Hematopoietic multipotent progenitor cell treated with erythropoietin and hydrocortisone succinate and interleukin-3 and kit ligand, for 8 days (in vitro differentiated cells): ENCODE results near the gene HERC2.
A peak's percentile ranks its signal among the peaks of the same experiment; 100 is the strongest.
"Not testable (repeated sequence)": the region's sequence is repeated elsewhere in the genome, so short reads cannot be mapped to it uniquely, and the experiment has no call there.

Experiments used
- DNase-seq: peaks from one replicate; pipeline ENCODE4 v3.0.0-alpha.2; 2015

HERC2 gene

DNA sequence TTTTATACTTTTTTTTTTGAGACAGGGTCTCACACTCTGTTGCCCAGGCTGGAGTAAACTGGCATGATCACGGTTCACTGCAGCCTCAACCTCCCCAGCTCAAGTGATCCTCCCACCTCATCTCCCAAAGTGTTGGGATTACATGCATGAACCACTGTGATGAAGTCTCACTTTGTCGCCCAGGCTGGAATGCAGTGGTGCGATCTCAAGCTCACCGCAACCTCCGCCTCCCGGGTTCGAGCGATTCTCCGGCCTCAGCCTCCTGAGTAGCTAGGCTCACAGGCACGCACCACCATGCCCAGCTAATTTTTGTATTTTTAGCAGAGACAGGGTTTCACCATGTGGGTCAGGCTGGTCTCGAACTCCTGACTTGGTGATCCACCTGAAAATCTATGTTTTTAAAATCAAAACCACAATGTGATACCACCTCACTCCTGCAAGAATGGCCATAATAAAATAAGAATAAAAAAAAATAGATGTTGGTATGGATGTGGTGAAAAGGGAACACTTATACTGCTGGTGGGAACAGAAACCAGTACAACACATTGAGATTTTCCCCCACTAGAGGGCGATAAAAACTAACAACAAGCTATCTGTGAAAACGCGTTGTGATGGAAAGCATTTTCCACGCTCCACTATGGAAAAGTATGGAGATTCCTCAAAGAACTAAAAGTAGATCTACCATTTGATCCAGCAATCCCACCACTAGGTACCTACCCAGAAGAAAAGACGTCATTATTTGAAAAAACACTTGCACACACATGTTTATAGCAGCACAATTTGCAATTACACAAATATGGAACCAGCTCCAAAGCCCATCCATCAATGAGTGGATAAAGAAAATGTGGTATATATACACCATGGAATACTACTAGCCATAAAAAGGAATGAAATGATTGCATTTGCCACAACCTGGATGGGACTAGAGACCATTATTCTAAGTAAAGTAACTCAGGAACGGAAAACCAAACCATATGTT lies 196.0 kb downstream of the HERC2 start:
- peak; percentile 60 for DNase-seq

DNA sequence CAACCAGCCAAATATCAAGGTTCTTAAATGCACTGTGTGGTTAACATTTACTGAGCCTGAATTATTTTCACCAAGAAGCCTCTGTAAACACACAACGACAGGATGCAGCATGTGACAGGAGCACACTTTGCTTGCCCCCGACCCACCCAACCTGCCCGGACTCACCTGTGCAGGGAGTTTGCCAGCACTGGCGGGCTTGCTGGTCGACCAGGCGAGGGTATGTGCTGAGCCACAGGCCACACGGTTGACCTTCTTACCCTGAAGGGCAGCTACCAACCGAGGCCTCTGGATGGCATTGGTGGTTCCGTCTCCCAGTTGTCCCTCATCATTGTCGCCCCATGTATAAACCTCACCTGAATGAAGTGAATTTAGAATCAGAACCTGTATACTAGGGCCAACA lies 197.1 kb downstream of the HERC2 start:
- DNase-seq: no peak

DNA sequence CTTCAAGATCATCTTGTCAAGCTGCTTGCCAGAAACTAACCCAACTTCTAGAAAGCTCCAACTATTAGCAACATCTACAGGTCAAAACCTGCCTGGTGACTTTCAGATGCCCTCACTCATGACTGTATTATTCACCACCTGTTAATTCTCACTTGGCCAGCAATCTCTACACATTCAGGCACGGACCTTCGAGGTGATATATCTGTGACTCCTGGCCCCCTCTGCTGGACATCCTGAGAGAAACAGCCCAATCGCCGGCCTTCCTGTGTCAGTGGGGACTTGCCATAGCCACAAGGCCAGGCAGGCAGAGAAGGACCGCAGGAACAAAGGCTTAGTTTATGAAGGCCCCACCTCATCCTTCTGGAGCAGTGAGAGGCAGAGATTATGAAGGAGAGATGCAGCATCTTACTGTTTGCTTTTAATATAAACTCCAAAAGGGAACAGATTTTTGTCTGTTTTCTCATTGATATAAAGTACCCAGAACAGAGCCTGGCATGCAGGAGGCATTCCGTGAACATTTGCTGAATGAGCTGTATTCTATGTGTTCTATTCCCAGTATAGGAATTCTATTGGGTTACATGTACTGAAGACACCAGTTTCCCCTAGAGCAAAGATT lies 198.5 kb downstream of the HERC2 start:
- DNase-seq: peak; percentile 70

DNA sequence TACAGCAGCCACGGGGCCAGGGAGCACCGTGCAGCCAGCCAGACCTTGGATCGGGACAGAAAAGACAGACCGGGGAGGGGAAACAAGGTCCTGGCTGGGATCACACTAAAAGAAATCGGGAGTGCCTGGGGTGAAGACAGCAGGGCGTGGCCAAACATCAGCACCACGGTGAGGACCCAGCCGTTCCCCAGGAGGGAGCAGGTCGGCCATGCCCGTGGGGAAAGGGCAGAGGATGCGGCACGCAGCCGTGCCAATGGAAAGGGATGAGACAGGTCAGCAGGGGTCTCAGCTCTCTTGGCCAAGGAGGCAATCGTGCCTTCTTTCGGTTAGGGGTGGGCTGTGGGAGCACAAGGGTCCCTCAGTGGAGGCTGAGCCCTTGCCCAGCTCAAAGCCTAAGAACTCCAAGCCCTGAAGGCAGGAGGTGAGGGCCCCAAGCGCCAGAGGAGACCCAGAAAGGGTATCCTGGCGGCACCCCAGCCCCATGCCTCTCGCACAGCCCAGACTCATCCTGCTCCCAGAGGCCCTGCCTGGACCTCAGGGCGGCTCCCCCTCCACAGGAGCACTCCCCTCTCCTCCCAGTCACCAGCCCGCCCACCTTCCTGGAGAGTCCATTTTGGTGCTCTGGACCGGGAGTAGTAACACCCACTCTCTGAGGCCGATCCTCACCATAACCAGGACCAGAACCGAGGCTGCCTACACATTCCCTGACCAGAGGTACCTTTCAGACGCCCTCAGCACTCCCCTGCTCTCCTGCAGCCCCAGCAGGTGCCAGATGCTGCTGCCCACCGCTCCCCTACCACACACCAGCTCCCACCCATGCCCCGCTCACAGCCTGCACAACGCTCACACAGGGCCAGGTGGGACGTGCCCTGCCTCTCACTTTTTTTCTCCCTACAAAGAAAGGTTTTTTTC lies 199.7 kb downstream of the HERC2 start:
- no peak for DNase-seq

DNA sequence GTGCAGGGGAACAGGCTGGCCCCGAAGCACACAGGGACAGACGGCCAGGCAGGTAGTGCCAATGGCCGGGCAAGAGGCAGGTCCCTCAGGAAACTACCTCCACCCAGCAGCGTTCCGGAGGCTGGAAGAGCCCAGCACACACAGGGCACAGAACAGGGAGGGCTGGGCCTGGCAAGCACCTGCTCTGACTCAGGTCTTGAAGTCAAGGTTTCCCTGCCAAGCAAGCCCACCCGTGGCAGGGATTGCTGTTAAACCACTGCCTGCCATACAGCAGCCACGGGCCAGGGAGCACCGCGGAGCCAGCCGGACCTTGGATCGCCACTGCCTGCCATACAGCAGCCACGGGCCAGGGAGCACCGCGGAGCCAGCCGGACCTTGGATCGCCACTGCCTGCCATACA lies 200.4 kb downstream of the HERC2 start:
- not testable (repeated sequence) for DNase-seq

DNA sequence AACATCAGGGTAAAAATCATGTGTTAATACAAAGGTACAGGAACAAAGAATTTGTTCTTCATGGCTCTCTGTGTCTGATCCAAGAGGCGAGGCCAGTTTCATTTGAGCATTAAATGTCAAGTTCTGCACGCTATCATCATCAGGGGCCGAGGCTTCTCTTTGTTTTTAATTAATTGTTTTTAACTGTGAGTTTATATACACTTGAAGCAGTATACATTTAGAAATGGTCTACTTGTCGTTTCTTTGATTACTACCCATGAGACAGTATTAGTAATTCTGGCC lies 201.7 kb downstream of the HERC2 start:
- DNase-seq: no peak

DNA sequence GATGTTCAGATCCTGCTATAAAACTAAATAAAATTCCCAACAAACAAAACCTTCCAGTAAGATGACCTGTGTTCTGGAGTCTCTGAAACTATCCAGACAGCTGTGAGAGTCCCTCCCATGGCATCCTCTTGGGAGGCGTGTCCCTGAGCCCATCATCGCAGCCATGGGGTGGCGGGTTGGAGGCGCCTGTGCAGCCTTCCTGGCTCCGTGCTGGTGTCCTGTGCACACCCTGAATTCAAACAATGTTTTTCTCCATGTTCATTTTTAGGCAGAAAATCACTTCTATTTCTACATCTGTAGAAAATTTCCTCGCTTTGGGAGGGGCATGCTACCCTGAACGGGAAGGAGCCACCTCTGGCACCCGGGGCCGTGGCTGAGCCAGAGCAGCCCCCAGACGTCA lies 203.4 kb downstream of the HERC2 start:
- DNase-seq: no peak

DNA sequence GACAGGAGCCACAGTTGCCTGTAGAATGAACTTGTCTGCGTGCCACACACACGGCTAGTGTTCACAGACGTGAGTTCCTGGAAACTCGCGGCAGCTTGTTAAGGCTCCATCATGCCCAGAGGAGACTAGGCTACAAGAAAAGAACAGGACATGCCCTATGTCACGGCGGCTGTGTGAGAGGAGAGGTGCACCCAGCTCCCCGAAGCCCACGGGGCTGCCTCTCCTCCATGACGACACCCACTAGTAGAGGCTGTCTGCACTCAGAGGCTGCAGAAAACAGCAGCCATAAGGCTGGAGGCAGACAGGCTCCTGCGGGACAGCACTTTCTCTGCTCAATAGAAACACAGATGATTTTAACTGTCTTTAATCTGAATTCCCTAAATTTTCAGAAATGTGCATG lies 203.9 kb downstream of the HERC2 start:
- DNase-seq: no peak

DNA sequence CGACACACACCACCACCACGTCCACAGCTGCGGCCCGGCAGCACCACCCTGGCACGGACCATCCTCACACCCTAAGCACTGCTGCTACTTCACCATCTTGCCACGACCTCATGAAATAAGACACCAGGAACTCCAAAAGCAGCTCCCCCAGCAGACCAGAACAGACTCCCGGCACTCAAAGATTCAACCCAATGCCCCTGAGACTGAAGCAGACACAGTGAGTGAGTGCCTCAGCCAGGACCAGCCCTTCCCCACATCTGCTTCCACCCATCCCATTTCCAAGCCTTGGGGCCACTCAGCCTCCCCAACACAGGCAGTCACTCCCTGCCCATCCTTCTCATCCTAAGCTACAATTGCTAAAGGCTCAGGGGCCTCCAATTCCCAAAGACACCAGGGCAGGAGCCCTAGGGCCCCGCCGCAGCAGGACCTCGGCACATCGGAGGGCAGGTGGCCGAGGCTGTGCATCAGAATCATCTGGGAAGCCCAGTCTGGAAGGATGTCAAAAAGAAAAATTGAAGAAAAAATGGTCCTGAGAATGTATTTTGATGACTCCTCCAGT lies 204.5 kb downstream of the HERC2 start:
- DNase-seq: no peak

DNA sequence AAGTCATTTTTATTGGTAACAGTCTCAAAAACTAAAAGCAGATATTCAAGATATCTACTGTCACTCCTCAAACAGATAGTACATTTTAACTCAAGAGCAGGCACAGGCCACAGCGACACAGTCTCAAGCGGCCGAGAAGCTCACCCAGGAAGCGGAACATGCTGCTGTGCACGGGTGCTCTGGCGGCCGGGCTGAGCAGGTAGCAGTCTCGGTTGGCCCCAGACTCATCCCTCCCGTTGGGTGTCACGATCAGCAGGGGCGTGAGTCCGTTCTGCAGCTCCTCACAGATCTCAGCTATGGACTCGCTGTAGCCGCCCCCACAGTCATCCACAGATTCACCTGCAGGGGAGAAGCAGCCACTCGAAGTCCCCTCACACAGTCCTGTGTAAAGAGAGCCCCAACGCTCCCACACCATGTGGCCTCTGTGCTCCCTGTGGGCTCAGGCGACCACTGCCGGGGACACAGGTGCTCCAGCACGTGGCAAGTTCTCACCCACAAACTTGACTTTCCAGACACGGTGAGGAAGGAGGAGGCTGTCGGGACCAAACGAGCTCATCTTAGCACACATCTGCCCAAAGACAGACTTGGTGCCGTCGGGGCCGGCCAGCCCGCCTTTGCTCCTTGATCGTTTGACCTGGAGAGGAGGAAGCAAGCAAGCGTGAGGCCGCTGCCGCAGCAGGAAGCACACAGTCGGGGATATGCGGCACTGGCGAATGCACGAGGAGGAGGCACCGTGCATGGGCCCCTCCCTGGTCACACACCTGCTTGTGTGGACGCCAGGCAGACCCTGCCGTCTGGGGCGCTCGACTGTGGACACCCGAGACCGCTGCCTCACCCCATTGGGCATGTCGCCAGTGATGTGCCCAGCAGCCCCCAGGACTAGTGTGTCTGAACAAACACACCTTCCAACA lies 205.2 kb downstream of the HERC2 start:
- no peak for DNase-seq

DNA sequence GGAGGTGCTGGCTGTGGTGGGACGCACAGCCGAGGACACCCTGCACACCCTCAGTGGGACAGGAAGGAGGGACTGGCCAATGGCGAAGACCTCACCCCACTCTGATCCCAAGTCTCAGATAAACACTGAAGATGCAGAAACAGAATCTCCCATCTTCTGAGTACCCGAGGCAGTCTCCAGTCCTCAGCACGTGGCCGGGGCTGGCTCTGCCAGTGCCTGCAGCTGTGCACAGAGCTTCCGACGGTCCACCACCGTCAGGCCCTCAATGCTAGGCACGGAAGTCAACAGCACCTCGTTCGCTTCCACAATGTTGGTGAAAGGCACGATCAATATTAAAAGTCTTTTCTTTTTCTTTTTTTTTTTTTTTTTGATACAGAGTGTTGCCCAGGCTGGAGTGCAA lies 206.1 kb downstream of the HERC2 start:
- DNase-seq: no peak

DNA sequence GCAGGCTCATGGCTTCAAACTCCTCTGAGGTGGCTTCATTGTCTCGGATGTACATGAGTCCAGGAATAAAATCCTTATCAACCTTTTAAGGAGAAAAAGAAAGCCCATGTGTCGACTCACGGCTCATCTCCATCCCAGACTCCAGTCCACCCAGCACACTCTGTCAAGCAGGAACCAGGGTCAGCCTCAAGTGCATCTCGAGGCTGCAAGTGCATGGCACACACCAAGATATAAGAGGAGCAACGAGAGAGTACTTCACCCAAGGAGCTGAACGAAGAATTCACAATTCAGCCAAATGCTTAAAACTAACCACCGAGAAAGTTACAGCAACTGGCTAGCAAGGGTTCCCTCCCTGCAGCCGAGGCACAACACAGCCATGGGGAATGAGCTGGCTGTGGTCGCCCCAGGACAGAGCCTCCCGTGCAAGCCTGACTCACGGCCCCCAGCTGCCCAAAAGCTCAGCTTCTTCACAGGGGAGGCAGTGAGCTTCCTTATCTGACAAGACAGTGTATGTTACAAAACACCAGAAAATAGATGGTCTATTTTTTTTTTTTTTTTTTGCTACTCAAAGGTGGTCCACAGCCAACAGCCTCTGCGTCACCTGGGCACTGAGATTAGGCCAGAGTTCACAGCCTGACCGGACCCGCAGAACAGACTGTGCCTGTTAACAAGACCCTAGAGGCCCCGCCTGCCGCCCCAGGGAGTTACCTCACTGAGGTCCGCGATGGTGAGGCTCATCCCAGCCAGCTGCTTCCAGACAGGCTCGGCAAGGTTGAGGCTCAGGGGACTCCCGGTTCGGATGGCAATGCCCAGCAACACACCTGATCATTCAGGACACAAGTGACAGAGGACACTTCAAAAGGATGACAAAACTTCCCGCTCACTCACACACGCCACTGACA lies 207.0 kb downstream of the HERC2 start:
- no peak for DNase-seq

DNA sequence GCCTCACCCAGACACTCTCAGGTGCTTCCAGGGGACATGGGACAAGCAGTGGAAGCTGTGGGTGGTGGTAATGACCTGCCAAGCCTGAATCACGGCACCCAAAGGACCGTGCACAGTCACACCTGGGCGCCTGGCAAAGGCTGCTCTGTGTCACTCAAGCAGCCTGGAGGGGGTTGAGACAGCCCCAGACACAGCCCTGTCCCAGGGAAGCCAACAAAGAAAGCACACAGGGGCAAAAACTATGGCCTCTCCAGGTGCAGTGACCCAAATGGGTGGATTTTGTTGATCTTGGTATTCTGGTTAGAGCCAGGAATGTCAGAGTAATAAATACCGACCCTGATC lies 207.9 kb downstream of the HERC2 start:
- DNase-seq: no peak

DNA sequence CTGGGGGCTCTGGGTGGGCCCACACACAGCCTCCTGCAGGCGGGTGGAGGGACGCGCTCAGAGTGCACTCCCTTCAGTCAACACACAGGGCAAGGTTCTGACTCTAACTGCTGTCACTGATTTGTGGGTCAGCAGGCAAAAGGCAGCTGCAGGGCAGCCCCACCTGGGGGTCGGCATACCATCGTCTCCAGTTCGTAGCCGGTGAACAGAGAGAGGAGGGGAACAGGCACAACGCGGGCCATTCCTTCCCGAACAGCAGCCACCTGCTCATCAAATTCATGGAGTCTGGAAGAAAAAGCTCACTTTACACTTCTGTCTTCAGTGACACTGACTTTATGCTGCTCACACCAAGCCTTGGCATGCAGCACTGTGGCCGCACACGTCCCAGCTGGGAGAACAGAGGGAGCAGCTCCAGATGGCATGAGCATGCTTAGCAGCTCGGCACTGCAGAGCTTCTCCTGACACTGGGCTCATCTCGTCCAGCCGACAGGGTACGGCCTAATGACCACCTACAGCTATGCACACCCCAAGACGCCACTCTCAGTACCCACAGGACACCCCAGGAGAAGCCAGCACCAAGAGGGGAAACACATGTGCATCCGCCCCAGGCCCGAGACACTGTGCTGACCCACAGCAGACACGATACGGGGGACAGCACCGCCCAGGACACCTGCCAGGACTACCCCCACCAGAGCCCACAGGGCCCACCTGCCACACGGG lies 208.4 kb downstream of the HERC2 start:
- DNase-seq: no peak

DNA sequence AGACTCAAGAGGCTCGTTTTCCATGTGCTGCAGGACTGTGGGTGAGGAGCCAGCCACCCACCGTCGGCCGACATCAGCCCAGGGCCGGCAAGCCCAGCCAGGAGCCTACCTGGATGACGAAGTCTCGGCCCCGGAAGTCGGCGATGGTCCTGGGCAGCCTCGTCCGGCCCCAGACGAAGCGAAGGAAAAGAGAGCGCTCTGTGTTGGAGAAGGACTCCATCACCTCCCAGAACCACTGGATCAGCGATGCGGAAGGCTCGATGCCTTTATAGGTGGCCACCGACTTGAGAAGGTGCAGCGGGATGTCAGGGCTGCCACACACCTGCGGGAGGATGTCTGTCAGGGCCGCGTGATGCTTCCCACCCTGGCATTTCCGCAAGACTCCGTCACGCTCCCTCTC lies 209.0 kb downstream of the HERC2 start:
- DNase-seq: no peak

DNA sequence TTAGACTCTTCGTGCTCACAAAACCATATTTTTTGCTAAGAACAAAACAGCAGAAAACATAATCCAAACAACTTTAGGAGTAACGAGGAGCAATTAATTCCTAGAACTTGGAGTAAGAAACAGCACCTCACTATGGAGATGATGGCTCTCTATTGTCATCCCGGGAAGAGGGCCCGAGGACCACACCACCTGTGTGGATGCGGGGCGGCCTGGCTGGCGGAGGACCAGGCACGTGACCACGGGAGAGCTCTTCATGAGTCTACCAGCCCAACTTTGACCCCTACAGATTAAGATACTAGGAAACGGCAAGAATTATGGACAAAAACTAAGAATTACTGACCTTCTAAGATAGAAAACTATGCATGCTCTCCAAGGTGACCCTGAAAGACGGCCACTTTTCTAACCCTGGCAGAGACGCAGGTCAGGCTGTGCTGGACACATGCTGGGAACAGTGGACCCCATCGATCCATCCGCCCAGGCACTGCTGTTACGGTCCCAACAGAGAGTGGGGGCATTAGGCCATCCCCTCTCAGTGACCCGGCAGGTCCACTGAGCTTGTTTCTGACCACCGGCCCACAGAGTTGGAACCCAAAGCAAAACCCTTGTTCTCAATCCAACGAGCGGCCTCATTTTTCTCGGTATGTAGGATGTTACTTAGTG lies 209.7 kb downstream of the HERC2 start:
- DNase-seq: no peak

DNA sequence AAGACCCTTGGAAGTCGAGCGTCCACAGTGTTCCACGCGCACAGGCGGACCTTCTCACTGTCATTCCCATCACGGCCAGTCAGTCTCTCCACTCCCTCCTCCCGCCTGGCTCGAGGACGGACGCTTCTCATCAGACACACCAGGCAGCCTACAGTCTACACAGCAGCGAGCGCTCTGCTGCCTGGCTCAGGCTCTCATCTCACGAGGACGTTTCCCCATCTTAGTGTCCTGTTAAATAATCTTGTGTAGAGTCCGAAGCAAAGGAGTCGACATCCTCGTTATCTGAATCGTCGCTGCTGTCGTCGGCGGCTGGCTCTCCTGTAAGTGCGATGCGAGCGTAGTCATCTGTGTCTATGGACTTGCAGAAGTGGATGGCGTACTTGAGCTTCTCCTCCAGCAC lies 210.4 kb downstream of the HERC2 start:
- DNase-seq: no peak

DNA sequence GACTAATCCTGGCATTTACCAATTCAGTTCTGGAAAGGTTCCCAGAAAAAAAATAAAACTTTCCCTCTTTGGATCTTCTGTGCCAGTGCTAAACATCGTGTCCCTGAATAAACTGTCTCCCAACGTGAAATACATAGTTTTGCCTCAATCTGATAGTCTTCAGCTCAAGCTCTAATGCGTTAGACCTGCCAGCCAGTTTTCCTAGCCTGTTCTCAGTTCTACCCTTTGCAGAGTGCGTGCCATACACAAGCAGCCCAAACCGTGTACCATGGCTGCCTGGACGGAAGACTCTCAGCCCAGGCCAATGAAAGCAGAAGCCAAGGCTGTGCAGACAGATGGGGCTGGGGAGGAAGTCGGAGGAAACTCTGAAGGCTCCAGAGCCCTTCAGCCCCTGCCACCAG lies 211.5 kb downstream of the HERC2 start:
- no peak for DNase-seq

DNA sequence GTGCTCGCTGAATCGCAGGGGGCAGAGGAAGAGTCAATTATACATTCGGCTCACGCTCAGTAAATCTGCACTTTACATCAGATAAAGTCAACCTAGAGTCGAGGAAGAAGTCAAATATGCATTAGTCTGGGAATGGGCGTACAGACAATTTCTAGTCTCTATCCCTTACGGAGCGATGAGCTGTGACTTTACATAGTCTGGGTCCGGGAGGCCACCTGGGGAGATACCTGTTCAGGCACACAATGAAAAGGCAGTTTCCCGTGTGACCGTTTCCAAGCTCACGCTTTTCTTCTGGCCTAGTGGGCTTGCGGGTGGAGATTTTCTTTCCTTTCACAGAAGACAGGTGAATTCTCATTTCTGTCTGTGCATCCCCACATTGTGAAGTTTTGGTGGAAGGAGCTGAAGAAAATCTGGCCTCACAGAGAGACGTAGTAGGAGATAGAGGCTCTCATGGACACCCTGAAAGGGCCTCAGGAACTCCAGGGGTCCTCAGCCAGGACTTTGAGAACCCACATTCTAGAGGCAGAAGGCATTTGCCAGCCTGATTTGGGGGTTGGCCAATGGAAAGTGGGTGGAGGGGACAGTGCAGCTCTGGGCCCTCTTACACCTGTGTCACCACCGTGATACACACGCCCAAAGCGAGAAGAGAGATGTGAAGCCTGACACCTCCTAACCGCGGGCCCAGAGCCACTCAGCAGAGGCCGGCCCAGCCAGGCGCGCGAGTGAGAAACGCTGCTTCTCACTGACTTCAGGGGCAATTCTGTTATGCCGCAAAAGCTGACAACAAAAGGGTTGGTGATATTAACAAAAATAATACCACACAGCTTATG lies 212.1 kb downstream of the HERC2 start:
- no peak for DNase-seq
